Ammon's horn (tissue), 1 donor: ENCODE data around the gene CETP.
"Not testable (repeated sequence)": the region's sequence is repeated elsewhere in the genome, so short reads cannot be mapped to it uniquely, and the experiment has no call there.

ENCODE experiments used
- DNase-seq: peaks from one replicate; pipeline ENCODE4 v3.0.0-alpha.2; 2016; ENCODE audit warnings: low spot score

CETP gene

GRCh38 chr16:56956076-56956475, 5.7 kb upstream of the CETP start:
- no peak for DNase-seq

GRCh38 chr16:56956756-56957155, 5.0 kb upstream of the CETP start:
- DNase-seq, result no peak

GRCh38 chr16:56960681-56961281, 969 bp upstream of the CETP start:
- no peak for DNase-seq

- DNase-seq, result no peak
These were observed 364 bp upstream of the CETP start for GRCh38 chr16:56961386-56961785.

GRCh38 chr16:56964243-56965148, 2.7 kb downstream of the CETP start:
- DNase-seq, result peak; percentile 63

GRCh38 chr16:56965149-56966092, 3.7 kb downstream of the CETP start:
- DNase-seq, result peak; percentile 67

- DNase-seq, result no peak
These were observed 4.3 kb downstream of the CETP start for GRCh38 chr16:56966093-56966475.

GRCh38 chr16:56967733-56968132, 6.0 kb downstream of the CETP start:
- DNase-seq, result no peak

GRCh38 chr16:56969769-56970168, 8.0 kb downstream of the CETP start:
- no peak for DNase-seq

- no peak for DNase-seq
These were observed 9.4 kb downstream of the CETP start for GRCh38 chr16:56970934-56971767.

- no peak for DNase-seq
These were observed 10.0 kb downstream of the CETP start for GRCh38 chr16:56971768-56972043.

GRCh38 chr16:56972403-56973293, 10.9 kb downstream of the CETP start:
- no peak for DNase-seq

- DNase-seq, result no peak
These were observed 11.5 kb downstream of the CETP start for GRCh38 chr16:56973294-56973689.

GRCh38 chr16:56973899-56974298, 12.1 kb downstream of the CETP start:
- DNase-seq, result not testable (repeated sequence)

- DNase-seq, result no peak
These were observed 13.0 kb downstream of the CETP start for GRCh38 chr16:56974549-56975300.

GRCh38 chr16:56975714-56976113, 14.0 kb downstream of the CETP start:
- DNase-seq, result no peak

- no peak for DNase-seq
These were observed 15.5 kb downstream of the CETP start for GRCh38 chr16:56977216-56977615.

GRCh38 chr16:56977823-56978430, 16.2 kb downstream of the CETP start:
- DNase-seq, result no peak

- DNase-seq, result no peak
These were observed 18.4 kb downstream of the CETP start for GRCh38 chr16:56980201-56980535.
